Ovary (tissue), 9 donors: ENCODE results near the gene KRTAP4-16. TPM values are rescaled to one million over a fixed set of nuclear protein-coding genes. Genes with fewer than 3 reads are reported as not detected.
"Not testable (repeated sequence)": the region's sequence is repeated elsewhere in the genome, so short reads cannot be mapped to it uniquely, and the experiment has no call there.

Experiments used
- DNase-seq, 5 donors: peaks; one replicate each; pipeline ENCODE4 v3.0.0-alpha.2; 2019 to 2020
- H3K27ac ChIP-seq, 2 donors: fragments of 200-600 bp; one replicate each; pipeline versions ENCODE4 v1.5.1 to v1.8.0; 2019 to 2022
- H3K27me3 ChIP-seq: fragments of 200-600 bp; one replicate; pipeline ENCODE4 v1.8.0; 2022
- H3K36me3 ChIP-seq: fragments of 200-600 bp; sonication (generic); one replicate; pipeline ENCODE4 v1.5.1; 2019
- H3K4me1 ChIP-seq: one replicate; pipeline ENCODE4 v1.8.1; 2013; ENCODE audit warnings: mild to moderate bottlenecking, moderate library complexity; ENCODE audit not compliant: insufficient read depth
- H3K4me3 ChIP-seq: fragments of 200-600 bp; sonication (generic); one replicate; pipeline ENCODE4 v1.5.1; 2017
- H3K9me3 ChIP-seq, 2 donors: fragments of 200-600 bp in 1 of 2; sonication (generic) in 1 of 2; one replicate each; pipeline versions ENCODE4 v1.5.1 to v1.8.1; 2013 to 2019; ENCODE audit warnings: mild to moderate bottlenecking in 1 of 2, moderate library complexity in 1 of 2
- CTCF ChIP-seq, 3 donors: fragments of 450-650 bp in 2 of 3; fragments of 200-600 bp in 1 of 3; IDR thresholded peaks; one replicate each; pipeline versions ENCODE4 v1.5.1 to v1.8.0; 2016 to 2022; ENCODE audit warnings: antibody characterized with exemption in 3 of 3, mild to moderate bottlenecking in 1 of 3
- EP300 ChIP-seq: sonication (generic); formaldehyde crosslinking; IDR thresholded peaks from one replicate; pipeline ENCODE4 v1.6.1; 2017; ENCODE audit warnings: antibody characterized with exemption
- POLR2A ChIP-seq: fragments of 450-650 bp; IDR thresholded peaks from one replicate; pipeline ENCODE4 v1.6.1; 2017; ENCODE audit warnings: antibody characterized with exemption, mild to moderate bottlenecking, moderate library complexity
- WGBS, 3 donors: extraction: QIAGEN DNeasy Blood & Tissue Kit in 1 of 3; methylation state at CpG; one replicate each; pipeline versions ENCODE4 v1.1.5 to v1.1.7; 2013 to 2017; 5-methylcytosine and 5-hydroxymethylcytosine counted together
- intact Hi-C, 4 donors: fragments of 100-400 bp; cut with DNase I; formaldehyde crosslinking; loops; one replicate each; pipeline versions ENCODE4 v1.11.0 to v1.15.1; 2022 to 2023
- polyA plus RNA-seq, 2 donors: library from polyadenylated mRNA; stranded (reverse); fragments of 200-250 nt in 1 of 2; fragments of 350-450 nt in 1 of 2; fragmentation: Illumina TruSeq in 1 of 2; extraction: RNeasy Lipid Tissue Mini Kit (QIAGEN cat#74804) in 1 of 2; gene quantifications; one replicate each; pipeline ENCODE4 v1.2.3, GENCODE V29; 2013 to 2014
- total RNA-seq, 7 donors: library from RNA; depleted of rRNA in 2 of 7; stranded (reverse); fragments of >200 nt in 2 of 7; fragmentation: NEBNext Ultra II Directional in 3 of 7; extraction: Animal tissue kit (Norgen Biotek cat#: 25700) in 3 of 7; gene quantifications; one replicate each; pipeline versions ENCODE4 v1.1.0 to v1.2.4, GENCODE V29; 2016 to 2023
- donor health status: DM: no; HTN: no; CAD: no; lungs with moderate emphysema.
- donor health status: DM: no; HTN: no; CAD: no.
- donor health status: Bipolar disorder and iron deficiency.
- donor health status: DM: yes; HTN: yes; CAD: no.
- donor health status: DM: no; HTN: no; CAD: no.
- donor health status: DM: yes; HTN: yes; CAD: no.

The KRTAP4-16 gene
- total and polyA plus RNA-seq, 9 donors: not detected

- no peak for DNase-seq
- Histone ChIP-seq H3K27ac (no peak overlapping the region), H3K4me3 (no peak overlapping the region), H3K36me3 (no peaks in the 10 kb centered on the region), H3K27me3 (no peaks in the 10 kb centered on the region), H3K4me1 (no peaks in the 10 kb centered on the region), H3K9me3 (no peaks in the 10 kb centered on the region)
- 95% methylated on average over 3 of the region's 3 CpGs for WGBS, 3 donors
- intact Hi-C loops: no loop called here
- no peak for TF ChIP-seq POLR2A
- no peak for TF ChIP-seq EP300
- TF ChIP-seq CTCF (IDR thresholded peaks at IDR 0.05): no peak
These were observed 33.0 kb downstream of the KRTAP4-16 start for GRCh38 chr17:41069031-41069430.

GRCh38 chr17:41067281-41067680 lies 34.7 kb downstream of the KRTAP4-16 start:
- no peak for DNase-seq
- Histone ChIP-seq H3K27ac (no peak overlapping the region), H3K9me3 (no peaks in the 10 kb centered on the region), H3K4me1 (no peaks in the 10 kb centered on the region), H3K27me3 (no peaks in the 10 kb centered on the region), H3K4me3 (no peak overlapping the region), H3K36me3 (no peaks in the 10 kb centered on the region)
- intact Hi-C loops: no loop called here
- TF ChIP-seq CTCF (IDR thresholded peaks at IDR 0.05) (no peak), POLR2A (no peak)

- H3K4me1 ChIP-seq: no peaks in the 10 kb centered on the region
- H3K27me3 ChIP-seq: no peaks in the 10 kb centered on the region
- no peak within 1 kb of the TSS for H3K4me3 ChIP-seq
- 85 to 90% (median 85%) methylated on average over 6 of the region's 6 CpGs for WGBS, 3 donors
- no peaks in the 10 kb centered on the region for H3K36me3 ChIP-seq
- TF ChIP-seq POLR2A: no peak
- TF ChIP-seq EP300: no peak
- TF ChIP-seq CTCF (IDR thresholded peaks at IDR 0.05): no peak
- H3K27ac ChIP-seq: no peak within 1 kb of the TSS
- intact Hi-C loops: no loop called here
- H3K9me3 ChIP-seq: no peaks in the 10 kb centered on the region
- no peak for DNase-seq
These were observed 36.0 kb downstream of the KRTAP4-16 start, which contains the start of gene KRTAP2-4 for GRCh38 chr17:41065829-41066624. KRTAP2-4 (minus strand) TSS chr17:41065879; CDS start chr17:41065845, 34 bp downstream.

- H3K27me3 ChIP-seq, H3K36me3 ChIP-seq, H3K9me3 ChIP-seq, H3K4me1 ChIP-seq, intact Hi-C loops, H3K27ac ChIP-seq, DNase-seq, H3K4me3 ChIP-seq: not testable (repeated sequence)
- 77 to 80% (median 80%) methylated on average over 7 of the region's 16 CpGs for WGBS, 3 donors
These were observed 36.9 kb downstream of the KRTAP4-16 start for GRCh38 chr17:41065016-41065689.

GRCh38 chr17:41064301-41064700 lies 37.7 kb downstream of the KRTAP4-16 start:
- Histone ChIP-seq H3K36me3 (no peaks in the 10 kb centered on the region), H3K4me3 (no peak overlapping the region), H3K4me1 (peaks cover 2% of the 10 kb centered on the region), H3K9me3 (no peaks in the 10 kb centered on the region), H3K27me3 (no peaks in the 10 kb centered on the region), H3K27ac (no peak overlapping the region)
- DNase-seq: no peak
- TF ChIP-seq CTCF (IDR thresholded peaks at IDR 0.05): no peak
- TF ChIP-seq POLR2A: no peak
- no peak for TF ChIP-seq EP300
- intact Hi-C loops: no loop called here
- 84 to 97% (median 87%) methylated on average over 1 of the region's 1 CpG for WGBS, 3 donors
